DOHH2 (cell line): Measurements from ENCODE around the gene TRHDE.

Source experiments
- CTCF ChIP-seq: fragments of 200-600 bp; sonication (generic); IDR thresholded peaks from one replicate; pipeline ENCODE4 v1.5.1; 2014; ENCODE audit warnings: antibody characterized with exemption, mild to moderate bottlenecking, low read depth, low read length; ENCODE audit not compliant: poor library complexity, severe bottlenecking
- EZH2phosphoT487 ChIP-seq: fragments of 200-600 bp; sonication (generic); IDR thresholded peaks from 2 replicates; pipeline ENCODE4 v1.6.1; 2017; ENCODE audit warnings: borderline replicate concordance, mild to moderate bottlenecking, antibody characterized with exemption, low read length, moderate library complexity, mixed read lengths

GRCh38 chr12:72228424-72228823 lies 43.7 kb upstream of the TRHDE start:
- TF ChIP-seq CTCF = no peak
- TF ChIP-seq EZH2phosphoT487 = no peak
